ENCODE measurements around the gene RHBDD1.

The RHBDD1 gene

GRCh38 chr2:226903179-226903578 lies 67.3 kb downstream of the RHBDD1 start:
- no peak for TF ChIP-seq JUND (IDR thresholded peaks at IDR 0.05; ENCODE audit: low read depth)
- in situ Hi-C loops (cut with HindIII; ENCODE audit: low pct_unique_long_range_greater_than_20kb, low sequenced_read_pairs), result no loop called here
- no peak for DNase-seq (ENCODE audit: low read depth in 1 of 2, low spot score in 1 of 2)

DNA sequence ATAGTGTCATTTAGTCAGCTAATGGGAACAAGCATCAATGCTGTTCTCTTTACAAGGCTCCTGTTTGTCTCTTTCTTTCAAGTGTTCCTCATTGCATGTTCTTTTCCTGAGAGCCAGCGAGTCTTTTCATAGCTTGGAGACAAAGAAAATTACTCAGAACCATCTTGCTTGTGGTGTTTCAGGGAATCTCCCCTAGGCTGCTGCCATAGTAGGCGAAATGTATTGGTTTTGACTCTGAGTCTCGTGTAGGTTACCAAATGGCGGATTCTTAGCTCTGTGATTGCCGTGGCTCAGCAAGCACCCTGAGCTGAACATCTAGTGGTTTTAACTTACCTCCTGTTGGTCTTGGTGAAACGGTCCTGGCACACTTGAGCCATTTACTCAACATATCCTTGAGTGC lies 68.7 kb downstream of the RHBDD1 start:
- in situ Hi-C loops (cut with HindIII; ENCODE audit: low pct_unique_long_range_greater_than_20kb, low sequenced_read_pairs), result no loop called here
- no peak for TF ChIP-seq JUND (IDR thresholded peaks at IDR 0.05; ENCODE audit: low read depth)
- no peak for DNase-seq (ENCODE audit: low read depth in 1 of 2, low spot score in 1 of 2)

- no peak for DNase-seq (ENCODE audit: low read depth in 1 of 2, low spot score in 1 of 2)
- no peak for TF ChIP-seq JUND (IDR thresholded peaks at IDR 0.05; ENCODE audit: low read depth)
- in situ Hi-C loops (cut with HindIII; ENCODE audit: low pct_unique_long_range_greater_than_20kb, low sequenced_read_pairs), result no loop called here
These were observed 69.9 kb downstream of the RHBDD1 start for GRCh38 chr2:226905718-226906117.

DNA sequence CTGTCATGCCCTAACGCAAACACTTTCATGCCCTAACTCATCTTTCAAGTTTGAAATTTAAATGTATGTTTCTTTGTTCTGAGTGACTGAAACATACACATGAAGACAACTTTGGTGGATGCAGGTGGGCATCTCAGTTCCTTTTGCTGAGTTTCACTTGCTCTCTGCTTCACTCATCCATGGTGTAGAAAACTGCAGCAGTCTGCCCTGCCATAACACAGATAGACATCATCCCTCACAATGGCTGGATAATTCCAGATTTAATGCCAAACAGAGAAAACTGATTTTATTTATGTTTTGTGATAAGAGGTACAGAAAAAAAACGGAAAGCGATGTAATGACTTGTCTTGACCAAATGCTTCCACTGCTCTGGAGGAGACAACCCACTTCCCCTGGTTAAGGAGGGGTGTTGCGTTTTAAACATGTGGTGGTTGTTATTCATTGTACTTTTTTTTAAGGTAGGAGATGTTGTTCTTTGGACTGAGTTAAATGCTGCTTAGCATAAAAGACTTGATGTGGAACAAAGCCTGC lies 70.4 kb downstream of the RHBDD1 start:
- no peak for DNase-seq (ENCODE audit: low read depth in 1 of 2, low spot score in 1 of 2)
- TF ChIP-seq JUND (IDR thresholded peaks at IDR 0.05; ENCODE audit: low read depth), result no peak
- in situ Hi-C loops (cut with HindIII; ENCODE audit: low pct_unique_long_range_greater_than_20kb, low sequenced_read_pairs), result no loop called here

DNA sequence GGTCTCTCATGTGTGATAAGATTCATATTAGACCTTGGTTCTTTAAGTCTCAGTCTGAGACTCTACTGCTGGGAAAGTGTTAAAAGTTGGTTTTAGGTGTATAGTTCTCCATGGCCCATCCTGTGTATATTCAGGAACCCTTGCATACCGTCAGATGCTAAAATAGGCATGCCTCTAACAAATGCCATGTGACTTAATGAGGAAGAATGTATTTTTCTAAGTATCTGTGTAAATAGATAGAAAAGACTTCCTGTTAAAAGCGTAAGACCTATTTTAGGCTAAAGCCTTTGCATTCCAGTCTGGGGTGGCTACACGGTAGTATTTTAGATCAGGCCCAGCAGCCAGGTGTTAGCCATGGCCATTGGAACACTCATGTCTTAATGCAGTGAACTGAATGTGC lies 73.3 kb downstream of the RHBDD1 start:
- TF ChIP-seq JUND (IDR thresholded peaks at IDR 0.05; ENCODE audit: low read depth), result no peak
- in situ Hi-C loops (cut with HindIII; ENCODE audit: low pct_unique_long_range_greater_than_20kb, low sequenced_read_pairs), result no loop called here
- DNase-seq (ENCODE audit: low read depth in 1 of 2, low spot score in 1 of 2), result no peak

GRCh38 chr2:226909836-226910235 lies 74.0 kb downstream of the RHBDD1 start:
- in situ Hi-C loops (cut with HindIII; ENCODE audit: low pct_unique_long_range_greater_than_20kb, low sequenced_read_pairs), result no loop called here
- no peak for TF ChIP-seq JUND (IDR thresholded peaks at IDR 0.05; ENCODE audit: low read depth)
- DNase-seq (ENCODE audit: low read depth in 1 of 2, low spot score in 1 of 2), result no peak

DNA sequence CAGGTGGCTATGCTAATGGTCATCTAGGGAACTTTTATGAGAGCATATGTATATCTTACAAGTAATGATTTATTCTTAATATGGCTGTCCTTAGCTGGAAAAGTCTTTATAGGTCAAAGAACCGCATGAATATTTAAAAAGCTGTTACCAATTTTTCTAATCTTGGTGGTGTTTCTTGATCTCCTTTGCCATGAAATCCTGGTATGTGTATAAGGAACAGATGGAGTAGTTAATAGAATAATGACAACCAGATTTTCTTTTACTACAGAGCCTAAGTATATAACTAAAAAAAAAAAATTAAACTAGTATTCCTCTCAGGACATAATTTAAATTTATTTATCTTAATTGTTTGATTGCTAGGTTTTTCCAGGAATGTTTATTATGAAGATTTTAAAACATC lies 74.5 kb downstream of the RHBDD1 start:
- in situ Hi-C loops (cut with HindIII; ENCODE audit: low pct_unique_long_range_greater_than_20kb, low sequenced_read_pairs), result no loop called here
- TF ChIP-seq JUND (IDR thresholded peaks at IDR 0.05; ENCODE audit: low read depth), result no peak
- DNase-seq (ENCODE audit: low read depth in 1 of 2, low spot score in 1 of 2), result no peak

DNA sequence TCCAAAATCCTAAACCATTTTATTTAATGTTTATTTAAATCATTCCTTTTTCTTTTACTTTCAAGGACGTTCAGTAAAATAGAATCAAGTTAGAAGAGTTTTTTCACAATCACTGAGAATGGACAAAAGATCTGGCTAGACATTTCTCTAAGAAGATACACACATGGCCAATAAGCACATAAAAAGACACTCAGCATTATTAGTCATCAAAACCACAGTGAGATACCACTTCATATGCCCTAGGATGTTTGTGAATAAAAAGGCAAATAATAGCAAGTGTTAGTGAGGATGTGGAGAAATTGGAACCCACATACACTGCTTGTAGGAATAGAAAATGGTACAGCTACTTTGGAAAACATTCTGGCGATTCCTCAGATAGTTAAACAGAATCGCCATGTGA lies 76.1 kb downstream of the RHBDD1 start:
- TF ChIP-seq JUND (IDR thresholded peaks at IDR 0.05; ENCODE audit: low read depth), result no peak
- in situ Hi-C loops (cut with HindIII; ENCODE audit: low pct_unique_long_range_greater_than_20kb, low sequenced_read_pairs), result no loop called here
- no peak for DNase-seq (ENCODE audit: low read depth in 1 of 2, low spot score in 1 of 2)

GRCh38 chr2:226913641-226914040 lies 77.8 kb downstream of the RHBDD1 start:
- TF ChIP-seq JUND (IDR thresholded peaks at IDR 0.05; ENCODE audit: low read depth), result no peak
- in situ Hi-C loops (cut with HindIII; ENCODE audit: low pct_unique_long_range_greater_than_20kb, low sequenced_read_pairs), result no loop called here
- DNase-seq (ENCODE audit: low read depth in 1 of 2, low spot score in 1 of 2), result no peak

- no peak for DNase-seq (ENCODE audit: low read depth in 1 of 2, low spot score in 1 of 2)
- TF ChIP-seq JUND (IDR thresholded peaks at IDR 0.05; ENCODE audit: low read depth), result no peak
- in situ Hi-C loops (cut with HindIII; ENCODE audit: low pct_unique_long_range_greater_than_20kb, low sequenced_read_pairs), result no loop called here
These were observed 80.0 kb downstream of the RHBDD1 start for GRCh38 chr2:226915846-226916360.

DNA sequence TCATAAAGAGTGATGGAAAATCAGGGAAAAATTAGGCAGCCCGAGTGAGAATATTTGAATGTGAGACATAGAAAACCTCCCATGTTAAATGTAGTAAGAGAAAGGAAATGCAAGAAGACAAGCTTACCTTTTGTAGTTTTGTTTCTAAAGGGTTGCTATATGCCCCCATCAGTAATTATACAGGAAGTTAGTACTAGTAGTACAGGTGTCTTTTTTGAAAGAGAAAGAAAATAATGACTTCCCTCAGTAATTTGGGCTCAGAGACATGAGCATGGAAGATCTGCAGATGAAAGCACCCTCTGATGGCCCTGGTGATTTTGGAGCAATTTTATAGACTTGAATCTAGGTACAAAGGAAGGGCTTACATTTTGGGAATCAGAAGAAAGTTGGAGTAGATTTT lies 80.8 kb downstream of the RHBDD1 start:
- in situ Hi-C loops (cut with HindIII; ENCODE audit: low pct_unique_long_range_greater_than_20kb, low sequenced_read_pairs), result no loop called here
- DNase-seq (ENCODE audit: low read depth in 1 of 2, low spot score in 1 of 2), result no peak
- TF ChIP-seq JUND (IDR thresholded peaks at IDR 0.05; ENCODE audit: low read depth), result no peak

DNA sequence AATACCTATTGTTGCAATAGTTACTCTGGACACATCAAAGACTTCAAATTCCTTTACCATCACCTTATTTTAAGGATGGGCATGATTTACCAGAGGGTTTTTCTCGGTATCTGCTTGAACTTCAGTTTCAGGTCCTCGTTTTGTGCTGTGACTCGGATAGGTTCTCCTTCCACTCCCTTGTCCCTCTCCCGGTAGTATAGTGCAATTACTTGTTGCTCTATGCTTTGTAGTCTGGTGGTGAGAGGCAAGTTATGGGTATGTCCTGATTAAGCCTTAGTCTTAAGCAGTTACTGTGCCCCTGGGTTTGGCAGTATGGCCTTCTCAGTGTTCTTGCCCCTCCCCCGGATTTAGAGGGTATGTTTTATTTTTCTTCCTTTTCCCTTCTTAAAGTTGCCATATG lies 96.6 kb downstream of the RHBDD1 start:
- TF ChIP-seq JUND (IDR thresholded peaks at IDR 0.05; ENCODE audit: low read depth), result no peak
- in situ Hi-C loops (cut with HindIII; ENCODE audit: low pct_unique_long_range_greater_than_20kb, low sequenced_read_pairs), result no loop called here
- DNase-seq (ENCODE audit: low read depth in 1 of 2, low spot score in 1 of 2), result peak in 1 of 2 experiments; percentile 0

DNA sequence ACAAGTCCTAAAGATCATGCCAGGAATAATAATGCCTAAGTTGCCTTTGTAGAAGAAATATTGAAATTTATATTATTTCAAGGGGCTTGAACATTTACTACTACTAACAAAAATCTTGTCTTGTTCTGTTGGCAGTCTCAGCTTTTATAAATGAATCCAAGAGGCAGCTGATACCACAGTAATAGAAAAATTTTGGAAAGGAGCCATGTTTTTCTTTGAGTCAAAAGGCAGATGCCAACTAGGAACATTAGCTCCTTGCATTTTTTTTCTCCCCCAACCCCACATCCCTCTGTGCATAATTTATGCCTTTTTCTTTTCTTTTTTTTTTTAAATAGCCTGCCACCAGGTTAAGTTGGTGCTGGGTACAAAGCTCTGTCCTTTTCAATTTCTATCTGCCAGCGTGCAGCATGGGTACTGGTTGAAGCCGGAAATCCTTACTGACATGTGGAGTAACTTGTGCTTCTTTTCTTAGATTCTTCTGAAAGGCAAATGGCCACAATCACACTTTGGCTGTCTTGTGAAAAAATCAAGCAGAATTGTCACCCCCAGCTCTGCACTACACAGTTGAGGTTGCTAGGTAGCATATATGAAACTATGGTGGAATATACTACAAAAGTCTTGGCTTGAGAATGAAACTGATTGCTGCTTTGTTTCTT lies 98.8 kb downstream of the RHBDD1 start:
- in situ Hi-C loops (cut with HindIII; ENCODE audit: low pct_unique_long_range_greater_than_20kb, low sequenced_read_pairs), result no loop called here
- TF ChIP-seq JUND (IDR thresholded peaks at IDR 0.05; ENCODE audit: low read depth), result no peak
- no peak for DNase-seq (ENCODE audit: low read depth in 1 of 2, low spot score in 1 of 2)

All from T47D (cell line).